OCI-LY1 (cell line): Measurements from ENCODE around the gene SRSF12.

Experiments used
- CTCF ChIP-seq: fragments of 200-600 bp; sonication (generic), shearing (Covaris generic); IDR thresholded peaks from 2 replicates; pipeline ENCODE4 v1.5.1; 2017; ENCODE audit warnings: mild to moderate bottlenecking, antibody characterized with exemption, low read length, moderate library complexity, mixed read lengths
- EZH2 ChIP-seq: fragments of 200-600 bp; sonication (generic), shearing (Covaris generic); IDR thresholded peaks from 2 replicates; pipeline ENCODE4 v1.8.0; 2017; ENCODE audit warnings: borderline replicate concordance, mixed run types, mild to moderate bottlenecking, antibody characterized with exemption, low read length, moderate library complexity, mixed read lengths

GRCh38 chr6:89145956-89146717, 28.3 kb upstream of the SRSF12 start, which contains the start of gene PM20D2:
- TF ChIP-seq CTCF = no peak
- TF ChIP-seq EZH2 = no peak
